KMS-11 (cell line): ENCODE measurements around the gene CRELD2.

ENCODE experiments used
- H2AFZ ChIP-seq: fragments of 200-600 bp; sonication (generic); 2 replicates; pipeline ENCODE4 v1.6.1; 2016; ENCODE audit warnings: antibody characterized with exemption, mixed run types, low read depth
- H3K27ac ChIP-seq: fragments of 200-600 bp; sonication (generic); 2 replicates; pipeline ENCODE4 v1.6.1; 2016; ENCODE audit warnings: mild to moderate bottlenecking, mixed run types
- H3K27me3 ChIP-seq: fragments of 200-600 bp; sonication (generic); 2 replicates; pipeline ENCODE4 v1.6.1; 2017; ENCODE audit warnings: mild to moderate bottlenecking, low read depth, mixed run types, moderate library complexity; ENCODE audit not compliant: insufficient read depth
- H3K36me3 ChIP-seq: fragments of 200-600 bp; sonication (generic); 2 replicates; pipeline ENCODE4 v1.6.1; 2017; ENCODE audit warnings: mild to moderate bottlenecking, mixed run types; ENCODE audit not compliant: insufficient read depth
- H3K4me1 ChIP-seq: fragments of 200-600 bp; sonication (generic); 2 replicates; pipeline ENCODE4 v1.6.1; 2016; ENCODE audit warnings: mild to moderate bottlenecking, low read depth, mixed run types; ENCODE audit not compliant: poor library complexity, severe bottlenecking
- H3K4me2 ChIP-seq: fragments of 200-600 bp; sonication (generic); 2 replicates; pipeline ENCODE4 v1.7.0; 2016; ENCODE audit warnings: mild to moderate bottlenecking, mixed run types
- H3K4me3 ChIP-seq: fragments of 200-600 bp; sonication (generic); IDR thresholded peaks from 2 replicates; pipeline ENCODE4 v1.6.1; 2017; ENCODE audit warnings: low read depth, low read length, mixed read lengths; ENCODE audit not compliant: insufficient read depth
- H3K79me2 ChIP-seq: fragments of 200-600 bp; sonication (generic); 2 replicates; pipeline ENCODE4 v1.6.1; 2016; ENCODE audit warnings: low read depth, mixed run types; ENCODE audit not compliant: insufficient read depth
- H3K9ac ChIP-seq: fragments of 200-600 bp; sonication (generic); 2 replicates; pipeline ENCODE4 v1.6.1; 2016; ENCODE audit warnings: mild to moderate bottlenecking, mixed run types
- H4K20me1 ChIP-seq: fragments of 200-600 bp; sonication (generic); 2 replicates; pipeline ENCODE4 v1.6.1; 2016; ENCODE audit warnings: mild to moderate bottlenecking, mixed run types; ENCODE audit not compliant: insufficient read depth
- CTCF ChIP-seq: fragments of 200-600 bp; sonication (generic); conservative IDR thresholded peaks from 2 replicates; pipeline ENCODE4 v1.6.1; 2017; ENCODE audit warnings: low read depth, mild to moderate bottlenecking, antibody characterized with exemption, low read length, moderate library complexity, mixed read lengths

Gene CRELD2

GRCh38 chr22:49883294-49883640 lies 35.2 kb upstream of the CRELD2 start:
- Histone ChIP-seq H3K27ac (no peak overlapping the region), H3K79me2 (peaks cover 33% of the 10 kb centered on the region), H4K20me1 (no peaks in the 10 kb centered on the region), H2AFZ (no peak overlapping the region), H3K9ac (no peak overlapping the region), H3K36me3 (0 out of 2 replicates have a peak, but pooled peaks cover 4% of the 10 kb centered on the region), H3K4me3 (no peak overlapping the region), H3K27me3 (no peaks in the 10 kb centered on the region), H3K4me2 (no peak overlapping the region), H3K4me1 (peaks cover 35% of the 10 kb centered on the region)
- no peak for TF ChIP-seq CTCF

- Histone ChIP-seq H3K79me2 (peaks cover 33% of the 10 kb centered on the region), H3K36me3 (0 out of 2 replicates have a peak, but pooled peaks cover 4% of the 10 kb centered on the region)
Observed at GRCh38 chr22:49884075-49884474, 34.4 kb upstream of the CRELD2 start.

DNA sequence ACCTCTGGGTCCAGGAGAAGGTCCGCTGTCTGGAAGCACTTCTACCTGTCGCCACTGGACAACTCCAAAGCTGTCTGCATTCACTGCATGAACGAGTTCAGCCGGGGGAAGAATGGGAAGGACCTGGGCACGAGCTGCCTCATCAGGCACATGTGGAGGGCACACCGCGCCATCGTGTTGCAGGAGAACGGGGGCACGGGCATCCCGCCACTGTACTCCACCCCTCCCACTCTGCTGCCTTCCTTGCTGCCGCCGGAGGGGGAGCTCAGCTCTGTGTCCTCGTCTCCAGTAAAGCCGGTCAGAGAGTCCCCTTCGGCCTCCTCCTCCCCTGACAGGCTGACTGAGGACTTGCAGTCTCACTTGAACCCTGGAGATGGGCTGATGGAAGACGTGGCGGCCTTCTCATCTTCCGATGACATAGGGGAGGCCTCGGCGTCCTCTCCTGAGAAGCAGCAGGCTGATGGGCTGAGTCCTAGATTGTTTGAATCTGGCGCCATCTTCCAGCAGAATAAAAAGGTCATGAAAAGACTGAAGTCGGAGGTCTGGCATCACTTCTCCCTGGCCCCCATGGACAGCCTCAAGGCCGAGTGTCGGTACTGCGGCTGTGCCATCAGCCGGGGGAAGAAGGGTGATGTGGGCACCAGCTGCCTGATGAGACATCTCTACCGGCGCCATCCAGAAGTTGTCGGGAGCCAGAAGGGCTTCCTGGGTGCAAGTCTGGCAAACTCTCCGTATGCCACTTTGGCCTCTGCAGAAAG lies 33.8 kb upstream of the CRELD2 start:
- no peak for TF ChIP-seq CTCF

More at GRCh38 chr22:49884075-49884474, 34.4 kb upstream of the CRELD2 start:
- H3K4me2 ChIP-seq: no peak overlapping the region
- no peaks in the 10 kb centered on the region for H4K20me1 ChIP-seq
- no peak for TF ChIP-seq CTCF
- no peak overlapping the region for H3K27ac ChIP-seq
- H3K9ac ChIP-seq: no peak overlapping the region
- H3K4me3 ChIP-seq: no peak overlapping the region
- no peaks in the 10 kb centered on the region for H3K27me3 ChIP-seq
- no peak overlapping the region for H2AFZ ChIP-seq
- peaks cover 35% of the 10 kb centered on the region for H3K4me1 ChIP-seq

DNA sequence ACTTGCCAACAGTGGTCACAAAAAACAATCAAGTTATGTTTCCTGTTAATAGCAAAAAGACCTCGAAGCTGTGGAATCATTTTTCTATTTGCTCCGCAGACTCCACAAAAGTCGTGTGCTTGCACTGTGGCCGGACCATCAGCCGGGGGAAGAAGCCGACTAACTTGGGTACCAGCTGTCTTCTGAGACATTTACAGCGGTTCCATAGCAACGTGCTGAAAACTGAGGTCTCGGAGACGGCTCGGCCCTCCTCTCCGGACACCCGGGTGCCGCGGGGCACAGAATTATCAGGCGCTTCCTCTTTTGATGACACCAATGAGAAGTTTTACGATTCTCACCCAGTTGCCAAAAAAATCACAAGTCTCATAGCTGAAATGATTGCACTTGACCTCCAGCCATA lies 33.2 kb upstream of the CRELD2 start:
- H3K36me3 ChIP-seq: 0 out of 2 replicates have a peak, but pooled peaks cover 4% of the 10 kb centered on the region
- H3K27me3 ChIP-seq: no peaks in the 10 kb centered on the region
- peaks cover 29% of the 10 kb centered on the region for H3K4me1 ChIP-seq
- H3K27ac ChIP-seq: no peak overlapping the region
- peaks cover 28% of the 10 kb centered on the region for H3K79me2 ChIP-seq
- no peak overlapping the region for H3K9ac ChIP-seq
- no peak overlapping the region for H3K4me2 ChIP-seq
- H3K4me3 ChIP-seq: no peak overlapping the region
- no peak for TF ChIP-seq CTCF
- H2AFZ ChIP-seq: no peak overlapping the region
- no peaks in the 10 kb centered on the region for H4K20me1 ChIP-seq

More for the DNA sequence above, 33.8 kb upstream of the CRELD2 start:
- Histone ChIP-seq H3K4me1 (peaks cover 35% of the 10 kb centered on the region), H3K4me3 (no peak overlapping the region), H3K36me3 (0 out of 2 replicates have a peak, but pooled peaks cover 4% of the 10 kb centered on the region), H3K4me2 (no peak overlapping the region), H3K27me3 (no peaks in the 10 kb centered on the region), H4K20me1 (no peaks in the 10 kb centered on the region), H3K9ac (no peak overlapping the region), H3K79me2 (peaks cover 33% of the 10 kb centered on the region), H2AFZ (no peak overlapping the region), H3K27ac (no peak overlapping the region)
